KMS-11 (cell line): ENCODE data around the gene DENND1A.

Source experiments
- H2AFZ ChIP-seq: fragments of 200-600 bp; sonication (generic); 2 replicates; pipeline ENCODE4 v1.6.1; 2016; ENCODE audit warnings: antibody characterized with exemption, mixed run types, low read depth
- H3K27ac ChIP-seq: fragments of 200-600 bp; sonication (generic); 2 replicates; pipeline ENCODE4 v1.6.1; 2016; ENCODE audit warnings: mild to moderate bottlenecking, mixed run types
- H3K27me3 ChIP-seq: fragments of 200-600 bp; sonication (generic); 2 replicates; pipeline ENCODE4 v1.6.1; 2017; ENCODE audit warnings: mild to moderate bottlenecking, low read depth, mixed run types, moderate library complexity; ENCODE audit not compliant: insufficient read depth
- H3K36me3 ChIP-seq: fragments of 200-600 bp; sonication (generic); 2 replicates; pipeline ENCODE4 v1.6.1; 2017; ENCODE audit warnings: mild to moderate bottlenecking, mixed run types; ENCODE audit not compliant: insufficient read depth
- H3K4me1 ChIP-seq: fragments of 200-600 bp; sonication (generic); 2 replicates; pipeline ENCODE4 v1.6.1; 2016; ENCODE audit warnings: mild to moderate bottlenecking, low read depth, mixed run types; ENCODE audit not compliant: poor library complexity, severe bottlenecking
- H3K4me2 ChIP-seq: fragments of 200-600 bp; sonication (generic); 2 replicates; pipeline ENCODE4 v1.7.0; 2016; ENCODE audit warnings: mild to moderate bottlenecking, mixed run types
- H3K4me3 ChIP-seq: fragments of 200-600 bp; sonication (generic); IDR thresholded peaks from 2 replicates; pipeline ENCODE4 v1.6.1; 2017; ENCODE audit warnings: low read depth, low read length, mixed read lengths; ENCODE audit not compliant: insufficient read depth
- H3K79me2 ChIP-seq: fragments of 200-600 bp; sonication (generic); 2 replicates; pipeline ENCODE4 v1.6.1; 2016; ENCODE audit warnings: low read depth, mixed run types; ENCODE audit not compliant: insufficient read depth
- H3K9ac ChIP-seq: fragments of 200-600 bp; sonication (generic); 2 replicates; pipeline ENCODE4 v1.6.1; 2016; ENCODE audit warnings: mild to moderate bottlenecking, mixed run types
- H4K20me1 ChIP-seq: fragments of 200-600 bp; sonication (generic); 2 replicates; pipeline ENCODE4 v1.6.1; 2016; ENCODE audit warnings: mild to moderate bottlenecking, mixed run types; ENCODE audit not compliant: insufficient read depth
- CTCF ChIP-seq: fragments of 200-600 bp; sonication (generic); conservative IDR thresholded peaks from 2 replicates; pipeline ENCODE4 v1.6.1; 2017; ENCODE audit warnings: low read depth, mild to moderate bottlenecking, antibody characterized with exemption, low read length, moderate library complexity, mixed read lengths

DENND1A gene

GRCh38 chr9:123828449-123828848 lies 101.5 kb downstream of the DENND1A start:
- no peak overlapping the region for H2AFZ ChIP-seq
- no peak overlapping the region for H3K9ac ChIP-seq
- H3K27me3 ChIP-seq, result no peaks in the 10 kb centered on the region
- no peak overlapping the region for H3K4me2 ChIP-seq
- no peaks in the 10 kb centered on the region for H3K4me1 ChIP-seq
- H3K79me2 ChIP-seq, result no peaks in the 10 kb centered on the region
- H3K4me3 ChIP-seq, result no peak overlapping the region
- no peaks in the 10 kb centered on the region for H3K36me3 ChIP-seq
- H4K20me1 ChIP-seq, result no peaks in the 10 kb centered on the region
- no peak for TF ChIP-seq CTCF
- H3K27ac ChIP-seq, result no peak overlapping the region

- Histone ChIP-seq H2AFZ (no peak overlapping the region), H3K36me3 (no peaks in the 10 kb centered on the region), H3K79me2 (no peaks in the 10 kb centered on the region), H3K4me3 (no peak overlapping the region), H3K9ac (no peak overlapping the region), H3K4me1 (no peaks in the 10 kb centered on the region), H4K20me1 (no peaks in the 10 kb centered on the region), H3K27me3 (no peaks in the 10 kb centered on the region), H3K4me2 (no peak overlapping the region), H3K27ac (no peak overlapping the region)
- TF ChIP-seq CTCF, result no peak
These were observed 104.4 kb downstream of the DENND1A start for GRCh38 chr9:123825342-123826060.

GRCh38 chr9:123823194-123823947 lies 106.6 kb downstream of the DENND1A start:
- TF ChIP-seq CTCF, result no peak
- H3K9ac ChIP-seq, result no peak overlapping the region

GRCh38 chr9:123821619-123822018 lies 108.3 kb downstream of the DENND1A start:
- Histone ChIP-seq H3K79me2 (no peaks in the 10 kb centered on the region), H4K20me1 (no peaks in the 10 kb centered on the region), H3K36me3 (no peaks in the 10 kb centered on the region), H3K4me2 (no peak overlapping the region), H3K4me3 (no peak overlapping the region), H3K4me1 (no peaks in the 10 kb centered on the region), H3K9ac (no peak overlapping the region), H3K27ac (no peak overlapping the region), H2AFZ (no peak overlapping the region), H3K27me3 (no peaks in the 10 kb centered on the region)
- no peak for TF ChIP-seq CTCF

More at GRCh38 chr9:123823194-123823947, 106.6 kb downstream of the DENND1A start:
- Histone ChIP-seq H3K4me1 (no peaks in the 10 kb centered on the region), H2AFZ (no peak overlapping the region), H3K4me2 (no peak overlapping the region), H3K79me2 (no peaks in the 10 kb centered on the region), H3K4me3 (no peak overlapping the region), H3K27me3 (no peaks in the 10 kb centered on the region), H4K20me1 (no peaks in the 10 kb centered on the region), H3K36me3 (no peaks in the 10 kb centered on the region), H3K27ac (no peak overlapping the region)
